SH-SY5Y (cell line): ENCODE measurements around the gene PELO.

Experiments used
- GATA2 ChIP-seq: IDR thresholded peaks from 2 replicates; pipeline ENCODE4 v1.6.1; 2011; ENCODE audit warnings: mild to moderate bottlenecking, low read depth, low read length
- GATA3 ChIP-seq: IDR thresholded peaks from 2 replicates; pipeline ENCODE4 v1.6.1; 2011; ENCODE audit warnings: low read depth, mild to moderate bottlenecking, low read length, moderate library complexity

GRCh38 chr5:52805615-52806014, 17.9 kb downstream of the PELO start:
- TF ChIP-seq GATA3 (no peak), GATA2 (no peak)
